B cell (primary cell): ENCODE results near the gene ZNF18. TPM values are rescaled to one million over a fixed set of nuclear protein-coding genes. Genes with fewer than 3 reads are reported as not detected.

ENCODE experiments used
- ATAC-seq: fragments of 200-7000 bp; cut with Tn5 transposase; one replicate; pipeline ENCODE4 v1.10.0; 2021; ENCODE audit warnings: low read depth, mild to moderate bottlenecking, moderate number of reproducible peaks, moderate library complexity
- CTCF ChIA-PET: fragments of 350-600 bp; sonication (Branson Sonifier 250); formaldehyde crosslinking; loops from one replicate; lab custom pipeline; 2021; ENCODE audit warnings: antibody characterized with exemption, inconsistent platforms; lab: Charles Lee
- POLR2A ChIA-PET: fragments of 350-600 bp; sonication (Branson Sonifier 250); formaldehyde crosslinking; loops from one replicate; lab custom pipeline; 2021; ENCODE audit warnings: antibody characterized with exemption; lab: Charles Lee
- DNase-seq: peaks from one replicate; pipeline ENCODE4 v3.0.0; 2013
- H2AFZ ChIP-seq: 2 replicates; pipeline ENCODE4 v1.6.1; 2012; ENCODE audit warnings: mild to moderate bottlenecking, low read depth, low read length; ENCODE audit not compliant: insufficient read depth, poor library complexity, severe bottlenecking
- H3K27ac ChIP-seq, 2 donors: 1 replicate in 1 of 2; 2 replicates in 1 of 2; pipeline ENCODE4 v1.5.1; 2012 to 2013; ENCODE audit warnings: low read length in 2 of 2, mild to moderate bottlenecking in 2 of 2, moderate library complexity in 1 of 2
- H3K27me3 ChIP-seq, 4 experiments: fragments of 200-600 bp in 1 of 4; sonication (generic) in 1 of 4; replicated peaks in 1 of 4; 1 replicate in 2 of 4; 2 replicates in 2 of 4; pipeline versions ENCODE4 v1.6.1 to v1.7.0; 2013 to 2016; ENCODE audit warnings: low read length in 3 of 4, mild to moderate bottlenecking in 2 of 4, mixed read lengths in 1 of 4, moderate library complexity in 1 of 4; ENCODE audit not compliant: insufficient read depth in 4 of 4, control insufficient read depth in 3 of 4; ENCODE audit errors: control extremely low read depth in 1 of 4
- H3K36me3 ChIP-seq, 2 experiments: replicated peaks in 1 of 2; 1 replicate in 1 of 2; 2 replicates in 1 of 2; pipeline versions ENCODE4 v1.6.1 to v1.7.1; 2013; ENCODE audit warnings: low read length in 1 of 2; ENCODE audit not compliant: insufficient read depth in 2 of 2, control insufficient read depth in 1 of 2; ENCODE audit errors: control extremely low read depth in 1 of 2, extremely low read depth in 1 of 2
- H3K4me1 ChIP-seq, 2 donors: fragments of 200-600 bp in 1 of 2; sonication (generic) in 1 of 2; 1 replicate in 1 of 2; 2 replicates in 1 of 2; pipeline versions ENCODE4 v1.5.1 to v1.6.1; 2013 to 2017; ENCODE audit warnings: low read length in 2 of 2; ENCODE audit not compliant: control insufficient read depth in 2 of 2, insufficient read depth in 2 of 2
- H3K4me2 ChIP-seq: replicated peaks from 2 replicates; pipeline ENCODE3; 2012; ENCODE audit warnings: mild to moderate bottlenecking, low read depth, low read length; ENCODE audit not compliant: poor library complexity, severe bottlenecking
- H3K4me3 ChIP-seq, 5 experiments: fragments of 200-600 bp in 1 of 5; sonication (generic) in 1 of 5; 1 replicate in 3 of 5; 2 replicates in 2 of 5; pipeline versions ENCODE4 v1.5.1 to v1.7.0; 2011 to 2016; ENCODE audit warnings: low read length in 4 of 5, mild to moderate bottlenecking in 4 of 5, low read depth in 2 of 5, control low read depth in 1 of 5, moderate library complexity in 1 of 5; ENCODE audit not compliant: insufficient read depth in 1 of 5; ENCODE audit errors: control extremely low read depth in 1 of 5, extremely low read depth in 1 of 5
- H3K79me2 ChIP-seq: fragments of 200-600 bp; sonication (generic); one replicate; pipeline ENCODE4 v1.6.0; 2016; ENCODE audit warnings: low read length; ENCODE audit not compliant: control insufficient read depth, insufficient read depth
- H3K9ac ChIP-seq: fragments of 200-600 bp; sonication (generic); 2 replicates; pipeline ENCODE4 v1.6.1; 2017; ENCODE audit warnings: mild to moderate bottlenecking, low read length, moderate library complexity
- H3K9me3 ChIP-seq, 3 donors: one replicate each; pipeline versions ENCODE4 v1.6.1 to v1.7.1; 2013; ENCODE audit warnings: low read length in 2 of 3; ENCODE audit not compliant: control insufficient read depth in 2 of 3, insufficient read depth in 1 of 3; ENCODE audit errors: control extremely low read depth in 1 of 3
- H4K20me1 ChIP-seq: 2 replicates; pipeline ENCODE4 v1.6.0; 2012; ENCODE audit warnings: mild to moderate bottlenecking, low read length; ENCODE audit not compliant: insufficient read depth, control insufficient read depth, poor library complexity, severe bottlenecking
- H3K27ac Mint-ChIP-seq: one replicate; pipeline ENCODE4 v1.8.0; 2021; ENCODE audit warnings: mixed read lengths
- H3K27me3 Mint-ChIP-seq: one replicate; pipeline ENCODE4 v1.8.0; 2021; ENCODE audit warnings: mixed read lengths
- H3K4me1 Mint-ChIP-seq: one replicate; pipeline ENCODE4 v1.8.0; 2021; ENCODE audit warnings: mixed read lengths
- H3K4me3 Mint-ChIP-seq: one replicate; pipeline ENCODE4 v1.8.0; 2021; ENCODE audit warnings: mixed read lengths
- H3K9me3 Mint-ChIP-seq: one replicate; pipeline ENCODE4 v1.8.0; 2022; ENCODE audit warnings: mixed read lengths; ENCODE audit not compliant: insufficient read depth
- EZH2 ChIP-seq: IDR thresholded peaks from 2 replicates; pipeline ENCODE4 v1.6.1; 2012; ENCODE audit warnings: borderline replicate concordance, low read depth, mild to moderate bottlenecking, moderate library complexity, low read length; ENCODE audit not compliant: insufficient read depth, poor library complexity, severe bottlenecking
- WGBS: methylation state at CpG from one replicate; pipeline ENCODE4 v1.1.5; 2013; ENCODE audit warnings: missing lambda C conversion rate; ENCODE audit not compliant: insufficient coverage; 5-methylcytosine and 5-hydroxymethylcytosine counted together
- intact Hi-C: fragments of 100-400 bp; cut with micrococcal nuclease; formaldehyde crosslinking; loops from one replicate; pipeline ENCODE4 v1.10.0; 2022
- polyA plus RNA-seq: library from polyadenylated mRNA; depleted of rRNA; stranded (reverse); fragments of >200 nt; gene quantifications from 2 replicates; pipeline ENCODE4 v1.2.3, GENCODE V29; 2012
- total RNA-seq, 2 donors: library from RNA; stranded (reverse); fragments of 120-200 nt in 1 of 2; gene quantifications; 1 replicate in 1 of 2; 2 replicates in 1 of 2; pipeline versions ENCODE4 v1.2.3 to v1.2.4, GENCODE V29; 2013 to 2022
- TF ChIP-seq, protein P1 (sequence below): fragments of 200-600 bp; IDR thresholded peaks from one replicate; pipeline ENCODE4 v1.8.0; 2022; ENCODE audit warnings: antibody characterized with exemption, mild to moderate bottlenecking

Gene ZNF18
- total and polyA plus RNA-seq, 2 donors (not counting 1 experiment from before 2014, with no cell fraction given), result 8.9 to 10.5 TPM

GRCh38 chr17:11948789-11949188 is 48.5 kb downstream of the ZNF18 start:
- 93% methylated on average over 5 of the region's 6 CpGs for WGBS
- ChIA-PET CTCF (no interaction called here), POLR2A (no interaction called here)
- no peak overlapping the region for H3K27ac ChIP-seq
- no peaks in the 10 kb centered on the region for H3K79me2 ChIP-seq
- H3K27me3 Mint-ChIP-seq, result peaks cover 4% of the 10 kb centered on the region
- H3K27me3 ChIP-seq, result no peaks in the 10 kb centered on the region
- H3K4me1 ChIP-seq, result no peaks in the 10 kb centered on the region
- H3K36me3 ChIP-seq, result no peaks in the 10 kb centered on the region
- no peak overlapping the region for H3K9ac ChIP-seq
- no peak for ATAC-seq
- TF ChIP-seq, protein P1, sequence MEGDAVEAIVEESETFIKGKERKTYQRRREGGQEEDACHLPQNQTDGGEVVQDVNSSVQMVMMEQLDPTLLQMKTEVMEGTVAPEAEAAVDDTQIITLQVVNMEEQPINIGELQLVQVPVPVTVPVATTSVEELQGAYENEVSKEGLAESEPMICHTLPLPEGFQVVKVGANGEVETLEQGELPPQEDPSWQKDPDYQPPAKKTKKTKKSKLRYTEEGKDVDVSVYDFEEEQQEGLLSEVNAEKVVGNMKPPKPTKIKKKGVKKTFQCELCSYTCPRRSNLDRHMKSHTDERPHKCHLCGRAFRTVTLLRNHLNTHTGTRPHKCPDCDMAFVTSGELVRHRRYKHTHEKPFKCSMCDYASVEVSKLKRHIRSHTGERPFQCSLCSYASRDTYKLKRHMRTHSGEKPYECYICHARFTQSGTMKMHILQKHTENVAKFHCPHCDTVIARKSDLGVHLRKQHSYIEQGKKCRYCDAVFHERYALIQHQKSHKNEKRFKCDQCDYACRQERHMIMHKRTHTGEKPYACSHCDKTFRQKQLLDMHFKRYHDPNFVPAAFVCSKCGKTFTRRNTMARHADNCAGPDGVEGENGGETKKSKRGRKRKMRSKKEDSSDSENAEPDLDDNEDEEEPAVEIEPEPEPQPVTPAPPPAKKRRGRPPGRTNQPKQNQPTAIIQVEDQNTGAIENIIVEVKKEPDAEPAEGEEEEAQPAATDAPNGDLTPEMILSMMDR, result no peak
- no peak for TF ChIP-seq EZH2
- H3K9me3 ChIP-seq, result peaks cover 0 to 12% (median 6%) of the 10 kb centered on the region in 3 donors
- no peaks in the 10 kb centered on the region for H3K9me3 Mint-ChIP-seq
- no peak overlapping the region for H3K27ac Mint-ChIP-seq
- no peak overlapping the region for H2AFZ ChIP-seq
- no peaks in the 10 kb centered on the region for H4K20me1 ChIP-seq
- no peak overlapping the region for H3K4me3 Mint-ChIP-seq
- DNase-seq, result no peak
- no peak overlapping the region for H3K4me3 ChIP-seq
- intact Hi-C loops, result no loop called here
- no peak overlapping the region for H3K4me2 ChIP-seq
- no peaks in the 10 kb centered on the region for H3K4me1 Mint-ChIP-seq

DNA sequence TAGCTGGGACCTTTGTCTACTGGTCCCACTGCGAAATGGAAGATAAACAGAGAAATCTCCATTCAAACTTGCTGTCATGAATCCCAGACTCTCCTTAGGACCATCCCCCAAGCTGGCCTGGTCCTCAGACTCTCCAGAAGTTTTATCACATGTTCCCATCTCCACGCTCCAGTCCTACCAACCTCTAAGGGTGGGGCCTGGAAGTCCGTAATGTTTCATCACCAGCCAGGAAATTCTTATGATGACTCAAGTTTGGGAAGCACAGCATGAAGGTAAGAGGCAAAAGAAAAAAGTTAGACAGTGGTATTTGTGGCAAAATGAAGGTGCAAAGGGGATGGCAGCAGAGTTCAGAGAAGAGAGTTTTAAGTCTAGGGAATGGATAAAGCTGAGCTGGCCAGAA is 52.7 kb downstream of the ZNF18 start:
- intact Hi-C loops, result no loop called here
- no peaks in the 10 kb centered on the region for H3K36me3 ChIP-seq
- H3K4me2 ChIP-seq, result no peak overlapping the region
- H3K9me3 ChIP-seq, result no peaks in the 10 kb centered on the region
- no peak overlapping the region for H3K9ac ChIP-seq
- H3K4me1 ChIP-seq, result no peaks in the 10 kb centered on the region
- no peak overlapping the region for H3K27ac ChIP-seq
- H3K79me2 ChIP-seq, result no peaks in the 10 kb centered on the region
- no peaks in the 10 kb centered on the region for H3K9me3 Mint-ChIP-seq
- H3K27me3 ChIP-seq, result no peaks in the 10 kb centered on the region
- WGBS, result 57% methylated on average over 1 of the region's 3 CpGs
- H3K27ac Mint-ChIP-seq, result no peak overlapping the region
- H3K4me1 Mint-ChIP-seq, result no peaks in the 10 kb centered on the region
- H3K4me3 ChIP-seq, result no peak overlapping the region
- H3K4me3 Mint-ChIP-seq, result no peak overlapping the region
- CTCF ChIA-PET, result no interaction called here
- no peak overlapping the region for H2AFZ ChIP-seq
- H4K20me1 ChIP-seq, result no peaks in the 10 kb centered on the region
- ATAC-seq (no peak), DNase-seq (no peak)
- TF ChIP-seq EZH2, result no peak
- TF ChIP-seq, protein P1, result no peak
- H3K27me3 Mint-ChIP-seq, result peaks cover 4% of the 10 kb centered on the region
- POLR2A ChIA-PET, result no interaction called here
